ENCODE results near the gene ADAMTS7.
"Not testable (repeated sequence)": the region's sequence is repeated elsewhere in the genome, so short reads cannot be mapped to it uniquely, and the experiment has no call there.

Gene ADAMTS7

DNA sequence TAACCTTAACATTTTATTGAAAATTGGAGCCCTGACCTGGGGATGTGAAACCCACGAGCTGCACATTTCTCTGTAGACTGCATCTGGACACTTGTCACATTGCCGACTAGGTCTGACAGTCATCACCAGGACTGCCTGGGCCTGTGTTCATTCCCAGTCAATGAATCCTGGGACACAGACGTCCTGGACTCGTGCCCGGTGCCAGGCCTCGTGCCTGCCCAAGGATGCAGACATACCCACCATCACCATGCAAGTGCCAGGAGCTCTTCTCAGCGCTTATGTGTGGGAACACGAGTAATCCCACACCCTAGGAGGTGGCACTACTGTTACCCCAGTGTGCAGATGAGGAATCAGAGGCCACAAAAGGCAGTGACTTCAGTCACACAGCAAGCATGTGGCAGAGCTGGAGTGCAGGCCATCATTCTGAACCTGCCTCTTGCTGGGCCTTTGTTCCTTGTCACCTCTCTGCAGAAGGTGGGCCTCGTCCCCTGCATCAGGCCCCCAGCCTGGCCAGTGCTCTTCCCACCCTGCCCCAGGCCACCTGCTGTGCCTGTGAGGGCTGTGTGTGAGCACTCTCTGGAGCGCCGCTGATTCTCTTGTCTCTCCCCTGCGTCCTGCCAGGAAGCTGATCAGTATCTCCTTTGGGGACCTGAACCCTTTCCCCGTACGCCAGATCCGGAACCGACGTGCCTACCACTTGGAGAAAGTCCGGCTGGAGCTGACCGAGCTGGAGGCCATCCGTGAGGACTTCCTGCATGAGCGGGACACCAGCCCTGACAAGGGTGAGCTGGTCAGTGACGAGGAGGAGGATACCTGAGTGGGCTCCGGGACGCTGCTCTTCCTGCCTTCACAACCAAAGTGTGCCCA, 58.5 kb downstream of the ADAMTS7 start:
- DNase-seq (ENCODE audit: low spot score): no peak

DNA sequence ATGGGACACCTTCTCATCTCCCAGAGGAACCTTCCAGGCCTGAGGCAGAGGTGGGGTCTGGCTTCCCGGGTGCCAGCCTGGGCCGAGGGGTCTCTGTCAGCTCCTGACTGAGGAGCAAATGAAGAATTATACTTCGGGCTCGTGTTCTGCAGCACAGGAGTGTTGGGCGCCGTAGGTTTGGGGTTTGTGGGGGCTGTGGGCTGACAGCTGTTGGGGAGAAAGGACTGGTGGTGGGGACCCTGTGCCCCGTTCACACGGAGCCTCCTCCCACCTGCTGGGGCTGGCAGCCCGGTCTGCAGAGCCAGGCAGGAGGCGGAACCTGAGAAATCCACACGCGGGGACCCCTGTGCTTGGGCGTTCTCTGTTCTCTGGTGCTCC, 59.7 kb downstream of the ADAMTS7 start:
- DNase-seq (ENCODE audit: low spot score): no peak

DNA sequence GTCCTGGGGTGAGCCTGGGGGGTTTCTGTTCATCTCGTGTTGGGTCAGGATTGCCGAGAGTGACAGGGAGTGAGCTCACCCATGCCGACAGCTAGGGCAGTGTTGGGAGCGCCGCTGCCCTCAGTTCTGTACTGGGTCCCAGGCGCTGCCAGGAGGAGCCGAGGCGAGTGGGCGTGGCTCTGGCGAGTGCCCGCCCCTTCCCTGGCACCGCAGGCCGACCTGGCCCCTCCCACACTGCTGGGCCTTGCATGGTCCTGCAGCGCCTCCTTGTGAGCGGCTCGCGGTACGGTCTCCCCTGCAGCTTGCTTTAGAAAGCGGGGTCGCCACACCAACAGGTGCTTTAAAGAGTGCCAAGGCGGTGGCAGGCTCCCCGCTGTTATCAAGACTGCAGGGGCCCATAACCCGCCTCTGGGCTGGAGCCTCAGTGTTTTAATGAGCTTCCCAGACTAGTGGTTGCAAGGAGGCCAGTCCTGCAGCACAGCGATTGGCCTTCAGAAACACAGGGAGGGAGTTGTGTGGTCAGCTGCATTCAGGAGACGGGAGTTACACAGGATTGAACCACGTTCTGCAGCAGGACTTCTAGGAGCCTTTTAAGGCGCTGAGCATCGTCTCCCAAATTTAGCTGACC, 60.2 kb downstream of the ADAMTS7 start:
- DNase-seq (ENCODE audit: low spot score): peak; percentile 95

DNA sequence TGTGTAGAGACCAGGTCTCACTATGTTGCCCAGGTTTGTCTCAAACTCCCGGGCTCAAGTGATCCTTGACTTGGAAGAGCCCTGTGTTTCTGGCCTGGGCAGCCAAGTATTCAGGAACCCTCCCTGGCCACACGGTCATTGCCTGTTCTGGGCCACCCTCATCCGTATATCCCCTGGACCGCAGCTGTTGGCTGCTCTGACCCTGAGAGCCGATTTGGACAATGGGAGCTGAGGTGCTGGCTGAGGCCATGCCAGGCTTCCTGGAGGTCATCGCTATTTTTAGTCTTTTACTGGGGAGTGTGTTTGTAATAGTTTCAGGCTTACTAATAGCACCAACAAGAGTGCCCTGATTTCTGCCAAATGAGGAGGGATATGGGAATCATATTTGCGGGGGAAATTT, 60.7 kb downstream of the ADAMTS7 start:
- DNase-seq (ENCODE audit: low spot score): no peak

DNA sequence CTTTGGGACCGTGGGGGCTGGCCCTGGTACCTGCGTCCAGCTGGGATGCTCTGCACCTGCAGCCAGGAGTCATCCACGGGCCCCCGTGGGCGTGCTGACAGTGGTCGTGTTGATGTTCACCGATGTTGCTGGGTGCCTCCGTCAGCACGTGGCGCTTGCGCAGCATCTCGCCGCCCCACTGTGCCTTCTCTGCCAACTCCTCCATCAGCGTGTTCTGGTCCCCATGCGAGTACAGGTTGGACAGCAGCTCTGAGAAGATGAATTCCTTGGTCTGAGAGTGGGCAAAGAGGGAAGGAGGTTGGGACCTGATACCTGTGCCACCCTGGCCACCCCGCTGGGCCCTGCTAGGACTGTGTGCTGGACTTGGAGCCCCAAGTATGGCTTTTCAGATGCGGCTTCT, 61.4 kb downstream of the ADAMTS7 start:
- DNase-seq (ENCODE audit: low spot score): no peak

DNA sequence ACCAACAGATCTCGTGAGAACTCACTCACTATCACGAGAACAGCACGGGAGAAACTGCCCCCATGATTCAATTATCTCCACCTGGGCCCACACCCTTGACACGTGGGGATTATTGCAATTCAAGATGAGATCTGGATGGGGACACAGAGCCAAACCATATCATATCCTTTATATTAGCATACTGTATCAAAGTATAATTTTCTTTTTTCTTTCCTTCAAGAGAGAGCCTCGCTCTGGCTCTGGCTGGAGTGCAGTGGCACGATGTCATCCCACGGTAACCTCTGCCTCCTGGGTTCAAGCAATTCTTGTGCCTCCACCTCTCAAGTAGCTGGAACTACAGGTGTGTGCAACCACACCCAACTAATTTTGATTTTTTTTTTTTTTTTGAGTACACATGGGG, 63.4 kb downstream of the ADAMTS7 start:
- not testable (repeated sequence) for DNase-seq (ENCODE audit: low spot score)

DNA sequence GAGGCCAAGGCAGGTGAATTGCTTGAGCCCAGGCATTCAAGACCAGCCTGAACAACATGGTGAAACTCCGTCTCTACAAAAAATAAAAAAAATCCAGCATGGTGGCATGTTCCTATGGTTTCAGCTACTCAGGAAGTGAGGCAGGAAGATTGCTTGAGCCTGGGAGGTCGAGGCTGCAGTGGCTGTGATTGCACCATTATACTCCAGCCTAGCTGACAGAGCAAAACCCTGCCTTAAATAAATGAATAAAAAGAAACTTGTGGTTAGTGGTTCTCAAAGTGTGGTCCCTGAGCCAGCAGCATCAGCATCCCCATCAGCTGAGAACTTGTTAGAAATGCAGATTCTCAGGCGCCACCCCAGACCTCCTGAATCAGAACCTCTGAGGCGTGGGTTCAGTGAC, 69.6 kb downstream of the ADAMTS7 start:
- DNase-seq (ENCODE audit: low spot score): not testable (repeated sequence)

DNA sequence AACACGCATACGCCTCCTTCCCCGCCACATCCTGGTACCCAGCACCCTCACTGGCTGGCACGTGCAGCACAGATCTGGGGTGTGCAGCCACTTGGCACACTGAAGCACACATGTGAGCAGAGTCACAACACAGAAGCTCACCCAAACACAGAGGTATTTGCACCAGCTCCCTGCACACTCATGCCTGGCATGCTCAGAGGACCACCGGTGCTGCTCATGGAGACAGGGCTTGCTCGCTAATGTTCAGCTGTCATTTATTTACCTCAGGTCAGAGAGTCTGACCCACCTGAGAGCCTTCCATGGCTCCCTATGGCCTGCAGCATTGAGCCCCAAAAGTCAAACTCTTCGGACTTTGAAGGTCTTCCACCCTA, 70.4 kb downstream of the ADAMTS7 start:
- no peak for DNase-seq (ENCODE audit: low spot score)

DNA sequence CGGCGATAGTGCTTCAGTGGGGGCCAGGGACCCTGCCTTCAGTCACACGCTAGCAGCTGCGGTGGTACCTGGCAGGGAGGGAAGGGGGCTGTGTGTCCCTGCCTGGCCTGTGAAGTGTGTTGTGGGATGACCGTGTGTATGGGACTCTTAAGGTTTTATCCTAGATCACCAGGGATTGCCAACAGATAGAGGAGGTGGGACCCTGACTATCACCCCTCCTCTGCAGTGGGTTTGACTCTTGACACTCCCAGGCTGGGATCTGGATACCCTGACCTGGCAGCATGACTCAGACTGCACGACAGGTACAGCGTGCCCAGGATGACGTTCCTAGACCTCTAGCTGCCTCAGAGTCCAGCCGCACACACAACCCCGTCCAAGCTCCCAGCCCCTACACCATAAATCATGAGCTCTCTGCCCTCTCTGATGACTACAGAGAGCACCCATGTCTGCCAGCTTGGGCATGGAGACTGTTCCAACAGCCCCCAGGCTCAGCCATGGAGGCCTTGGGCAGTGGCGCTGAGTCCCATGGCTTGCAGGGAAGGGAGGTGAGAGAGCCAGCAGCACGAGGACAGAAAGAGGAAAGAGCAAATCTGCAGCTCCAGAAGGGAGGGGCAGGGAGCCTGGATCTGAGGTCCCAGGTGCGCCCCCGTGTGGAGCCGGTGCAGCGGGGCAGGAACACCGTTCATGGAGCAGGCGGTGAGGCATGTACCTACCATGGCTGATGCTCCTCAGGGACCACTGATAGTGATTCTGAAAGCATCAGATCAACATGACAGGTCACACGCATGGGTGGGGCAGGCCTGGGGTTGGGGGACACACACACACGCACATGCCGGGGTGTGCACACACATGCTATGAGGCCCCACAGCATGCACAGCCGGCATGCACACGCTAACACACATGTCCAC, 71.0 kb downstream of the ADAMTS7 start:
- peak; percentile 58 for DNase-seq (ENCODE audit: low spot score)

DNA sequence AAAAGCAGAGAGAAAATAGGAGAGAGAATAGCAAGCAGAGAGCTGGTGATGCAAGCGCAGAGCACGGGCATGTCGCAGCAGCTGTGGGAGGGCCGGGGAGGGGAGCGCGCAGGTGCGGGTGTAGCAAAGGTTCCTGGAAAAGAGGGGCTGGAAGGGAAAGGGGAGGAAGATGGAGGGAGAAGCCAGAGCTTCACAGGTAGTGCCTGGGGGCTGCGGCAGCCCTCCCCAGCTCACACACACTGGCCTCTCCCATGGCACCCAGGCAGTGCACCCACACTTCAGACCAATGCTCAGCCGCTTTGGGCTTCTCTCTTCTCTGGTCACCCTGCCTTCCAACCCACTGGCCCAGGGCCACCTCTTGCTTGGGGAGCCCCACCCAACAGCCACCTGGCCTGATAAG, 72.1 kb downstream of the ADAMTS7 start:
- no peak for DNase-seq (ENCODE audit: low spot score)

DNA sequence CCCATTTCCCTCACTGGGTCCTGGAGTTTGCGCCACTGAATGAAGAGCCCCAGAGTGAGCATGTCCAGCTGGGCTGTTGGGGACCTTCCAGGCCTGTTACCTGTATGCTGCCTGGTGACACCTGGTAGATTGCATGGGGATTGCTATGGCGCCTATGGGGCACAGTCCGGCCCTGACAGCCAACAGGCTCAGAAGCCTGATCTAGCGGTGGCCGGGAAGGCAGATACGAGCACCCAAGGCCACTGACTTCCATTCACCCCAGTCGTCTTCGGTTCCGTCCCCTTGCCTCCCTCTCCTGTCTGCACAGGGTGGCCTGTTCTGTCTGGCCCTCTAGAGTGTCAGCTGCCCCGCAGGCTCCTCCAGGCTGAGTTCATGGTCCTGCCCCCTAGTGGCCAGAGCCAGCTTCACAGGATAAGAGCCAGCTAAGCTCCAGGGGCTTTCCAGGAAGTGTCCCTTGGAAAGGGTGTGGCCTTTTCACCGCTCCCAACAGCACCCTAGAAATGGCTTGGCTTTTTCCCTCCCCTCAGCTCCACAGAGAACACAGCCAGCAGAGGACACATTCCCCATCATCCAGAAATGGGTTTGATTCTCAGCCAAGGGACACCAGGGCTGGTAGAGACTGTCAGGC, 73.2 kb downstream of the ADAMTS7 start:
- peak; percentile 54 for DNase-seq (ENCODE audit: low spot score)

DNA sequence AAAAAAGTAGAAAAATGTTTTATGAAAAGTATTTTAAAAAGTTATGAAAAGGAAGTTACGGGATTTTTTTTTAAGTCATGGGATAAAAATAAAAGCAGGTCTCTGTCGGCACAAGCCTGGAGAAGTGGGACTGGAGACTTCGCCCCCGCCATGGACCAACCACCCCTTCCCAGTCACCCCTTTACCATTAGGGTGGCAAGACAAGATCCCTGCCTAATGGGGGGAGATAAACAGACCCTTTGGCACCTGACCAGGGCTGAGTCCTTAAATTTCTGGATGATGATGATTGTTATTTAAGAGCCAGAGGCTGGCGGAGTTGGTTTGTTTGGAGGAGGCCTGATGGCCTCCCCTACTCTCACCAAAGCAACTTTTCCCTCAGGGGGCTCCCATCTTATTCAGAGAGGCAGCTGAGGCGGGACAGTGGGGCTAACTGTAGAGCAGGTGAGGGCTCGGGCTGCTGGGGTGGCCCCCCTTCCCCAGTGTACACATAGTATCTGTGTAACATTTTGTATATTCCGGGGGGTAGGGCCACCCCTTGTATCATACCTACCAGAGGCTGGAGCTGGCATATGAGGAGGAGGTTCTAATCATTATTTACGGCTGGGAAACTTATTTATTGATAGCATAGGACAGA, 74.0 kb downstream of the ADAMTS7 start:
- no peak for DNase-seq (ENCODE audit: low spot score)

DNA sequence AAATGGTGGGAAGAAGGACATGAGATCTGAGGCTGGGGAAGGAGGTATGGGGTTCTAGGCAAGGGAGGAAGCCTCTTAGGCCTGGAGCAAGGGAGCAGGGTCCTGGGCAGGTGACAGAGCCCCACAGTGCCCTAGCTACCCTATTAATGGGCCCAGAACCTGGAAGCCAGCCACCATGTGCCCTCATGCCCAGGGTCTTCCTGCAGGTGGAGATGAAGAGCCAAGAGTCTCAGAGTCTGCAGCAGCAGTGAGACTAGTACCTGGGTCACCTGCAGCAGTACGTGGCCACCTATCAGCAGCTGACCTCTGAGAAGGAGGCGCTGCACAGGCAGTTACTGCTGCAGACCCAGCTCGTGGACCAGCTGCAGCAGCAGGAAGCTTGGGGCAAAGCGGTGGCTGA, 75.0 kb downstream of the ADAMTS7 start:
- not testable (repeated sequence) for DNase-seq (ENCODE audit: low spot score)

DNA sequence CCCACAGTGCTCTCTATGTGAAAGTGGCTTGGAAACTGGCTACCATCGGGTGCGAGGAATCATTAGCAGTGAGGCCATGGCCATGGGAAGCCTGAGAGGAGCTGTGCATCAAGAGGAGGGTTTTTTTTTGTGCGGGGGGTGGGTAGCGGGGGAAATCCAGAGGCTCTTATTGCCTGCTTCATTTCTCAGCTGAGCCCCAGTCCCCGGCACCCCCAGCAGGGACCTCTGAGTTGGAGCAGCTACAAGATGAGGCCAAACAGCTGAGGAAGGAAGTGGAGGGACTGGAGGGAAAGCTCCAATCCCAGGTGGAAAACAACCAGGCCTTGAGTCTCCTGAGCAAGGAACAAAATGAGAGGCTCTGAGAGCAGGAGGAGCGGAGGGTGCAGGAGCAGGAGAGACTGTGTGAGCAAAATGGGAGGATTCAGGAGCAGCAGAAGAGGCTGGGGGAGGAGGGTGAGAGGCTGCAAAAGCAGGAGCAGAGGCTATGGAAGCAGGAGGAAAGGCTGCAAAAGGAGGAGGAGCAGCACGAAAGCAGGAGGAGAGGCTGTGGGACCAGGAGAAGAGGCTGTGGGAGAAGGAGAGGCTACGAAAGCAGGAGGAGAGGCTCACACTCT, 76.7 kb downstream of the ADAMTS7 start:
- DNase-seq (ENCODE audit: low spot score): no peak

DNA sequence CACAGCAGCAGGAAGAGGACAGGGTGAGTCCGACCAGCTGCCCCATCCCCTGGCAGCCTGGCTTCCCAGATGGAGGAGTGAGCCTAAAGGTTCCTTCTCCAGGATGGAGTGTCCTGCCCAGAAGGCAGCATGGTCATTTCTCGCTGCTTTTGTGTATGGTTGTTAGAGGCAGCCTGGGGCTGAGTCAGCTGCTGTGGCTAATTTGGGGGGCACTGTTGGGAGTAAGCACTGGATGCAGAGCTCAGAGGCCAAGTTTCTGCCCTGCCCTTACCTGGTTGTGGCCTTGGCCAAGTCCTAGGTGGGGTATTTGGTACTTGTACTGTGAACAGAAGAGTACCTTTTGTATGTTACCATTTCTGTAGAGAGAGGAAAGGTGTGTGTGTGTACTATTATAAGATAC, 78.6 kb downstream of the ADAMTS7 start:
- no peak for DNase-seq (ENCODE audit: low spot score)

DNA sequence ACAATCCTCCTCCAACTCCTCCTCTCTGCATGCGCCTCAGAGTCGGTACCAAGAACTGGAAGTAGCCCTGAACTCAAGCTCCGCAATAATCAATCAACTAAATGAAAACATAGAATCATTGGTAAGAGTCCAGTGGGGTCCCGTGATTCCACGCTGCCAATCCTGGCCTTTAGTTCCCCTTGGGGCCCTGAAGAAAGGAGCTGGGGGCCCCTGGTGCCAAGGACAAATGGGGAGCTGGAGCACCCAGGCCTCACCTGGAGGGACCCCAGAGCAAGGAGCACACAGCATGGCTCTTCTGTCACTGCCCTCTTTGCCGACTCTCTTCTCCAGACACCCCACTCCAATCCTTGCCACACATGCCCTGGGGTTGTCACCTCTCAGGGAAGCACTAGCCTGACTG, 80.3 kb downstream of the ADAMTS7 start:
- DNase-seq (ENCODE audit: low spot score): no peak

DNA sequence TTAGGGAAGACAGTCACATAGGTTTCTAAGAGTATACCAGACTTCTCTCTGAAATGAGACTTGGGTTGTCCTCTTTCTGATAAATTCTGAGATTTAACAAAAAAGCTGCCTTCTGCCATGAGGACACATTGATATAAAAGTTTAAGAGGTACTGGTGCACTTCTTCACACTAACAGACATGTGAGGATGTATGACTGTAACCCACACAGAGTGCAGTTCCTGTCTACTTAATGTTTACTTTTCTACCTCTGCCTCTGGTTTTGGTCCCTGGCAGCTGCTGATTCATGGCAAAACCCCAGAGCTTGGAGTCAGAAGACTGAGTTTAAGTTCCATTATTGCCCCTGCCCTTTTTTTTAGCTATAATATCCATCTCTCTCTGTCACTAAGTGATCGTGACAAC, 82.8 kb downstream of the ADAMTS7 start:
- not testable (repeated sequence) for DNase-seq (ENCODE audit: low spot score)

DNA sequence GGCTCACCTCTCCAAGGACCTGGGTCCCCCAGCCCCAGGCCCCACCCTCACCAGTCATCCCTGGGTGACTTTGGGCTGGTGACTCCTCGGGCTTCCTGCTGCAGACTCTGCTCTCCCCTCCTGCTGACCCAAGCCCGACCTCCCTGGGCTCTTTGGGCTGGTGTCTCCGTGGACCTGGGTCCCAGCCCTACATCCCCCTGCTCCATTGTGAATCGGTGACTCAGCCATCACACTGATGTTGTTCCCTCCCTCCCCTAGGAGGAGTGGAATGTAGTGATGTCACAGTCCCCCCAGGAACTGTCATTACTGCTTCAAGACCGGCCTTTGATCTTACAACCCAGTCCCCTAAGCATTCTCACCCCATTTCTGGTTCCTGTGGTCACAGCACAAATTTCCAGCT, 83.7 kb downstream of the ADAMTS7 start:
- DNase-seq (ENCODE audit: low spot score): no peak

DNA sequence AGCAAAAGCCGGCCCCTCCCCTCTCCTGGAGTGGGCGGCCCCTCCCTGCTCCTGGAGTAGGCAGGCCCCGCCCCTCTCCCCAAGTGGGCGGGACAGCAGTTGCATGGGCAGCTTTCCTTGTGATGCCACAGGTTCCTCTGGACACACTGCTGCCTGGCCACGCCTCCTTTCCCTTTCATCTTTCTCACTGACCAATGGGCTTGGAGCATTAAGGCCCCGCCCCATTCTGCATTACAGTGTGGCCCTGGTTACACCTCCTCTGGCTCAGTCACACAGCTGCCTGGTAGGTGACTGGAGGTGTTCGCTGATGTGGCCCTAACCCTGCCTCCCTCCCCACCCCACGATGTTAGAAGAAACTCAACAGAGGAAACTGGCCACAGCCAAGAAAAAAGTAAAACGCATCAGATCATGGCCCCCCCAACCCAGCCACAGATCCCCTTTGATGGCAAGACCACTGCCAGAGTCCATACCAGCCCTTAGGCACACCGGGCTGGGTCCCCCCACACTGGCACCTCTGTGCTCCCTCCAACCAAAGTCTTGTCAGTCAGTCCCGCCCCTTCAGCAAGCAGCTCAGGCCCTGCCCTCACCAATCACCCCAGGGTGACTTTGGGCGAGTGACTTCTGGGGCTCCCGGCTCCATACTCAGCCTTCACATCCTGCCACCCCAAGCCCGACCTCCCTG, 84.3 kb downstream of the ADAMTS7 start:
- DNase-seq (ENCODE audit: low spot score): peak; percentile 38

DNA sequence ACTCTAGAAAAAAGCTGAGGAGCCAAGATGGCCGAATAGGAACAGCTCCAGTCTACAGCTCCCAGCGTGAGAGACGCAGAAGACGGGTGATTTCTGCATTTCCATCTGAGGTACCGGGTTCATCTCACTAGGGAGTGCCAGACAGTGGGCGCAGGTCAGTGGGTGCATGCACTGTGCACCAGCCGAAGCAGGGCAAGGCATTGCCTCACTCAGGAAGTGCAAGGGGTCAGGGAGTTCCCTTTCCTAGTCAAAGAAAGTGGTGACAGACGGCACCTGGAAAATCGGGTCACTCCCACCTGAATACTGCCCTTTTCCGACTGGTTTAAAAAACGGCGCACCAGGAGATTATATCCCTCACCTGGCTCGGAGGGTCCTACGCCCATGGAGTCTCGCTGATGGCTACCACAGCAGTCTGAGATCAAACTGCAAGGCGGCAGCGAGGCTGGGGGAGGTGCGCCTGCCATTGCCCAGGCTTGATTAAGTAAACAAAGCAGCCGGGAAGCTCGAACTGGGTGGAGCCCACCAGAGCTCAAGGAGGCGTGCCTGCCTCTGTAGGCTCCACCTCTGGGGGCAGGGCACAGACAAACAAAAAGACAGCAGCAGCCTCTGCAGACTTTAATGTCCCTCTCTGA, 91.3 kb downstream of the ADAMTS7 start:
- not testable (repeated sequence) for DNase-seq (ENCODE audit: low spot score)
